CD14-positive monocyte (primary cell): ENCODE data around the gene RAB44. TPM values are rescaled to one million over a fixed set of nuclear protein-coding genes. Genes with fewer than 3 reads are reported as not detected.
A peak's percentile ranks its signal among the peaks of the same experiment; 100 is the strongest.
"Not testable (repeated sequence)": the region's sequence is repeated elsewhere in the genome, so short reads cannot be mapped to it uniquely, and the experiment has no call there.

Source experiments
- DNase-seq, 3 donors: peaks; one replicate each; pipeline ENCODE4 v3.0.0-alpha.2; 2011 to 2022
- H2AFZ ChIP-seq: 2 replicates; pipeline ENCODE4 v1.6.0; 2012; ENCODE audit warnings: mild to moderate bottlenecking, low read depth, low read length, inconsistent platforms; ENCODE audit not compliant: insufficient read depth, poor library complexity, severe bottlenecking
- H3K27ac ChIP-seq, 2 donors: 1 replicate in 1 of 2; 2 replicates in 1 of 2; pipeline ENCODE4 v1.5.1; 2012 to 2013; ENCODE audit warnings: low read length in 2 of 2, control low read depth in 1 of 2, inconsistent platforms in 1 of 2, low read depth in 1 of 2, mild to moderate bottlenecking in 1 of 2
- H3K27me3 ChIP-seq, 2 donors: one replicate each; pipeline versions ENCODE4 v1.6.0 to v1.6.1; 2011 to 2013; ENCODE audit warnings: low read length in 2 of 2; ENCODE audit not compliant: control insufficient read depth in 2 of 2, insufficient read depth in 2 of 2
- H3K36me3 ChIP-seq, 2 donors: replicated peaks in 1 of 2; 1 replicate in 1 of 2; 2 replicates in 1 of 2; pipeline versions ENCODE4 v1.5.1 to v1.6.1; 2012 to 2013; ENCODE audit warnings: low read length in 2 of 2, control low read depth in 1 of 2, inconsistent platforms in 1 of 2, mild to moderate bottlenecking in 1 of 2; ENCODE audit not compliant: insufficient read depth in 2 of 2, control insufficient read depth in 1 of 2
- H3K4me1 ChIP-seq, 2 donors: 1 replicate in 1 of 2; 2 replicates in 1 of 2; pipeline versions ENCODE4 v1.5.1 to v1.6.1; 2012 to 2013; ENCODE audit warnings: low read length in 2 of 2, control low read depth in 1 of 2, inconsistent platforms in 1 of 2, mild to moderate bottlenecking in 1 of 2, moderate library complexity in 1 of 2; ENCODE audit not compliant: insufficient read depth in 2 of 2, control insufficient read depth in 1 of 2
- H3K4me2 ChIP-seq: replicated peaks from 2 replicates; pipeline ENCODE3; 2012; ENCODE audit warnings: low read length, moderate library complexity, mild to moderate bottlenecking; ENCODE audit not compliant: poor library complexity, severe bottlenecking; ENCODE audit errors: extremely low read depth
- H3K4me3 ChIP-seq, 3 experiments: fragments of 200-600 bp in 1 of 3; sonication (generic) in 1 of 3; replicated peaks in 1 of 3; 1 replicate in 2 of 3; 2 replicates in 1 of 3; pipeline ENCODE4 v1.5.1; 2011 to 2013; ENCODE audit warnings: low read length in 3 of 3, mild to moderate bottlenecking in 3 of 3, control low read depth in 2 of 3, low read depth in 2 of 3, inconsistent platforms in 1 of 3, moderate library complexity in 1 of 3
- H3K79me2 ChIP-seq: 2 replicates; pipeline ENCODE4 v1.6.0; 2012; ENCODE audit warnings: mild to moderate bottlenecking, control low read depth, inconsistent platforms, low read length, moderate library complexity; ENCODE audit not compliant: insufficient read depth
- H3K9ac ChIP-seq: 2 replicates; pipeline ENCODE4 v1.6.0; 2017; ENCODE audit warnings: low read length, mild to moderate bottlenecking; ENCODE audit not compliant: insufficient read depth, poor library complexity, severe bottlenecking
- H3K9me3 ChIP-seq, 2 donors: replicated peaks in 1 of 2; 1 replicate in 1 of 2; 2 replicates in 1 of 2; pipeline versions ENCODE4 v1.5.1 to v1.6.1; 2012 to 2013; ENCODE audit warnings: low read length in 2 of 2, control low read depth in 1 of 2; ENCODE audit not compliant: control insufficient read depth in 1 of 2, insufficient read depth in 1 of 2
- H4K20me1 ChIP-seq: 2 replicates; pipeline ENCODE4 v1.6.0; 2012; ENCODE audit warnings: mild to moderate bottlenecking, low read length, control low read depth, moderate library complexity; ENCODE audit not compliant: insufficient read depth
- H3K27ac Mint-ChIP-seq, 7 donors: one replicate each; pipeline ENCODE4 v1.8.0; 2020; ENCODE audit warnings: mild to moderate bottlenecking in 7 of 7, mixed read lengths in 7 of 7, moderate library complexity in 6 of 7, inconsistent platforms in 2 of 7
- H3K27me3 Mint-ChIP-seq, 3 donors: one replicate each; pipeline ENCODE4 v1.8.0; 2021 to 2022; ENCODE audit warnings: low read depth in 3 of 3, mild to moderate bottlenecking in 3 of 3, mixed read lengths in 3 of 3, moderate library complexity in 3 of 3, inconsistent platforms in 1 of 3
- H3K36me3 Mint-ChIP-seq, 2 donors: one replicate each; pipeline ENCODE4 v1.8.0; 2020; ENCODE audit warnings: mixed read lengths in 2 of 2, inconsistent platforms in 1 of 2, mild to moderate bottlenecking in 1 of 2
- H3K4me1 Mint-ChIP-seq: one replicate; pipeline ENCODE4 v1.8.0; 2020; ENCODE audit warnings: mild to moderate bottlenecking, mixed read lengths
- H3K4me3 Mint-ChIP-seq, 2 donors: one replicate each; pipeline ENCODE4 v1.8.0; 2020; ENCODE audit warnings: mild to moderate bottlenecking in 2 of 2, mixed read lengths in 2 of 2, moderate library complexity in 1 of 2
- H3K9me3 Mint-ChIP-seq, 7 donors: one replicate each; pipeline ENCODE4 v1.8.0; 2020 to 2022; ENCODE audit warnings: mixed read lengths in 7 of 7, mild to moderate bottlenecking in 6 of 7, moderate library complexity in 6 of 7, inconsistent platforms in 2 of 7
- CTCF ChIP-seq: fragments of 200-600 bp; IDR thresholded peaks from one replicate; pipeline ENCODE4 v1.8.0; 2022; ENCODE audit warnings: antibody characterized with exemption, mild to moderate bottlenecking
- WGBS: methylation state at CpG from one replicate; pipeline ENCODE4 v1.1.5; 2013; ENCODE audit warnings: missing lambda C conversion rate; ENCODE audit not compliant: insufficient coverage; 5-methylcytosine and 5-hydroxymethylcytosine counted together
- intact Hi-C, 2 donors: fragments of 100-400 bp; cut with micrococcal nuclease; formaldehyde crosslinking; loops; one replicate each; pipeline versions ENCODE4 v1.15.0 to v1.15.1; 2023
- polyA plus RNA-seq, 3 donors: library from polyadenylated mRNA; depleted of rRNA in 1 of 3; unstranded in 2 of 3; stranded (reverse) in 1 of 3; fragments of 300-500 nt in 2 of 3; fragments of >200 nt in 1 of 3; fragmentation: Illumina TruSeq in 2 of 3; gene quantifications; 1 replicate in 2 of 3; 2 replicates in 1 of 3; pipeline ENCODE4 v1.2.3, GENCODE V29; 2012 to 2021

Gene RAB44
- polyA plus RNA-seq, 3 donors = 1.5 to 18.0 (median 1.9) TPM

- no peak for TF ChIP-seq CTCF
- Mint-ChIP-seq H3K36me3 (peaks cover 38 to 59% of the 10 kb centered on the region in 2 donors), H3K27me3 (peaks cover 0 to 2% (median 0%) of the 10 kb centered on the region in 3 donors), H3K4me1 (peaks cover 39% of the 10 kb centered on the region), H3K27ac (peak overlapping the region in 3 of 7 donors; percentile 27 to 65 (median 42)), H3K4me3 (no peak overlapping the region), H3K9me3 (no peaks in the 10 kb centered on the region)
- Histone ChIP-seq H3K4me2 (no peak overlapping the region), H3K4me3 (no peak overlapping the region), H3K9me3 (no peaks in the 10 kb centered on the region), H2AFZ (no peak overlapping the region), H3K27ac (no peak overlapping the region), H3K4me1 (peaks cover 36 to 38% of the 10 kb centered on the region in 2 donors), H3K9ac (no peak overlapping the region), H3K36me3 (peaks cover 20 to 52% of the 10 kb centered on the region in 2 donors), H4K20me1 (peaks cover 4% of the 10 kb centered on the region), H3K27me3 (no peaks in the 10 kb centered on the region), H3K79me2 (peaks cover 97% of the 10 kb centered on the region)
- intact Hi-C loops = no loop called here
- DNase-seq = peak in 1 of 3 donors; percentile 1
- 96% methylated on average over 18 of the region's 18 CpGs for WGBS
These were observed 6.4 kb downstream of the RAB44 start for GRCh38 chr6:36703982-36704381.

- H3K4me2 ChIP-seq, DNase-seq, H3K4me3 ChIP-seq, H3K4me3 Mint-ChIP-seq, H3K9me3 Mint-ChIP-seq, H2AFZ ChIP-seq, H3K27ac ChIP-seq, H3K9me3 ChIP-seq, H3K27me3 ChIP-seq, H3K27me3 Mint-ChIP-seq, H3K9ac ChIP-seq, intact Hi-C loops, H4K20me1 ChIP-seq: not testable (repeated sequence)
- Mint-ChIP-seq H3K36me3 (peaks cover 46 to 69% of the 10 kb centered on the region in 2 donors), H3K27ac (peak overlapping the region in 2 of 7 donors; percentile 75 to 77), H3K4me1 (peaks cover 28% of the 10 kb centered on the region)
- no CpG with 5 or more reads among the region's 7 CpGs for WGBS
- H3K4me1 ChIP-seq = peaks cover 26 to 27% of the 10 kb centered on the region in 2 donors
- peaks cover 97% of the 10 kb centered on the region for H3K79me2 ChIP-seq
- peaks cover 28 to 63% of the 10 kb centered on the region in 2 donors for H3K36me3 ChIP-seq
These were observed 7.4 kb downstream of the RAB44 start for GRCh38 chr6:36704961-36705577.
